ENCODE measurements around the gene NR1H4. TPM values are rescaled to one million over a fixed set of nuclear protein-coding genes. Genes with fewer than 3 reads are reported as not detected.

NR1H4 gene
- polyA plus RNA-seq, 1 experiment = not detected

DNA sequence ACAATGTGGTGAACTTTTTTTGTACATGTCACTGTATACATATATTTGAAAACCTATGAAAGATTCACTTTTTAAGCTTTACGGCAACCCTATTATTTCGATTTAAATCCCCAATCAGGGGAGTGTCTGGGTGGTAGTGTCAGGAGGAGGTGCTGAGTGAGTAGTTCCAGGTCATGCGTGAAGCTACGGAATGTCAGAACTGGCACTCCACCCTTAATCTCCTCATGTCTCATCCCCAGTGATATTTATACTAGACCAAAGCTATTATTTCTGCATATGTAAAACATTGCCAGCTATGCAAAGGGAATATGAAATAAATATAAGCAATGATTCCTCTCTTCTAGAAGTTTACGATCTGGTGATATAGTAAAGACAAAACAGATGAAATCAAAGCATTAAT lies 12.3 kb downstream of the NR1H4 start:
- Histone ChIP-seq H3K27me3 (ENCODE audit: control insufficient read depth, insufficient read depth, low read length) (no peaks in the 10 kb centered on the region), H3K27ac (ENCODE audit: low read depth, low read length) (no peak overlapping the region), H3K4me3 (ENCODE audit: low read depth, low read length) (no peak overlapping the region), H3K9me3 (ENCODE audit: control insufficient read depth, insufficient read depth, low read length) (no peaks in the 10 kb centered on the region)
- ChIA-PET CTCF (no interaction called here), POLR2A (no interaction called here)
- DNase-seq (ENCODE audit: low read depth, low spot score) = no peak
- TF ChIP-seq, protein P1, sequence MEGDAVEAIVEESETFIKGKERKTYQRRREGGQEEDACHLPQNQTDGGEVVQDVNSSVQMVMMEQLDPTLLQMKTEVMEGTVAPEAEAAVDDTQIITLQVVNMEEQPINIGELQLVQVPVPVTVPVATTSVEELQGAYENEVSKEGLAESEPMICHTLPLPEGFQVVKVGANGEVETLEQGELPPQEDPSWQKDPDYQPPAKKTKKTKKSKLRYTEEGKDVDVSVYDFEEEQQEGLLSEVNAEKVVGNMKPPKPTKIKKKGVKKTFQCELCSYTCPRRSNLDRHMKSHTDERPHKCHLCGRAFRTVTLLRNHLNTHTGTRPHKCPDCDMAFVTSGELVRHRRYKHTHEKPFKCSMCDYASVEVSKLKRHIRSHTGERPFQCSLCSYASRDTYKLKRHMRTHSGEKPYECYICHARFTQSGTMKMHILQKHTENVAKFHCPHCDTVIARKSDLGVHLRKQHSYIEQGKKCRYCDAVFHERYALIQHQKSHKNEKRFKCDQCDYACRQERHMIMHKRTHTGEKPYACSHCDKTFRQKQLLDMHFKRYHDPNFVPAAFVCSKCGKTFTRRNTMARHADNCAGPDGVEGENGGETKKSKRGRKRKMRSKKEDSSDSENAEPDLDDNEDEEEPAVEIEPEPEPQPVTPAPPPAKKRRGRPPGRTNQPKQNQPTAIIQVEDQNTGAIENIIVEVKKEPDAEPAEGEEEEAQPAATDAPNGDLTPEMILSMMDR (IDR thresholded peaks at IDR 0.05; ENCODE audit: low read depth, low read length) = no peak

DNA sequence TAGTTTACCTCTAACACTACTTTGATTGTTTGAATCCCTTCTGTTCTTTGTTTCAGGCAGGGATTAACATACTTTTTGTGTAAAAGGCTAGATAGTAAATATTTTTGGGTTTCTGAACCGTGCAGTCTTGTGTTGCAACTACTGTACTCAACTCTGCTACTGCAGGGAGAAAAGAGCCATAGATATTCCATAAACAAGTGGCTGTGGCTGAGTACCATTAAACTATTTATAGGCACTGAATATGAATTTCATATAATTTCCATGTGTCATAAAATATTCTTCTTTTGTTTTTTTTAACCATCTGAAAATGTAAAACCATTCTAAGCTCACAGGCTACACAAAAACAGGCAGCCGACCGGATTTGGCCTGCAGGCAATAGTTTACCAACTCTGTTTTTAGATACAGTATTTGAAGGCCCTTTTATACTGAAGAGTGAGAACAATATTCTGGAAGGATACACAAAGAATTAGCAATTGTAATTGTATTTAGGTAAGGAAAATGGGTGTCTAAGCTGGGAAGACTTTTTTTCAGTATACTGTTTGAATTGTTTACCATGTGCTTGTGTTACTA lies 15.7 kb downstream of the NR1H4 start:
- H3K4me3 ChIP-seq (ENCODE audit: low read depth, low read length) = no peak overlapping the region
- no peaks in the 10 kb centered on the region for H3K27me3 ChIP-seq (ENCODE audit: control insufficient read depth, insufficient read depth, low read length)
- no peaks in the 10 kb centered on the region for H3K9me3 ChIP-seq (ENCODE audit: control insufficient read depth, insufficient read depth, low read length)
- ChIA-PET CTCF (interaction anchor here (1.2 kb wide), 1 partner anchor 85 kb away, joined by 4 read pairs; no protein-coding TSS in a partner anchor), POLR2A (no interaction called here)
- no peak overlapping the region for H3K27ac ChIP-seq (ENCODE audit: low read depth, low read length)
- no peak for DNase-seq (ENCODE audit: low read depth, low spot score)
- TF ChIP-seq, protein P1 (IDR thresholded peaks at IDR 0.05; ENCODE audit: low read depth, low read length) = no peak

DNA sequence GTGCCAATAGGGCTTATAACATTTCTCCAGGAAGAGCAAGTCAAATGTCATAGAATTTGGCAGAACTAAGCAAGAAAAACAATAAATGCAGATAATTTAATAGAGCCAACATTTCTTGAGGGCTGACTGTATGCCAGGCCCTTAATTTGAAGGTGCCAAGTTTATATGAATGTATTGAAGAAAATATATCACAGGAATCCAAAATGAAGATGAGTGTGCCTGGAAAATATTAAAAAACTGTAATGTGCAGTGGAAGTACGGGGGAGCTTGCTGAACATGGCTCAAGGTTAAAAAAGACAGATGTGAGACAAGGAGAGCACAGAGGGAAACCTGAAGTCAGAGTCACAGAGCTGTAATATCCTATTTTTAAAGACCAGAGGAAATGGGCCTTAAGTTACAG lies 16.4 kb downstream of the NR1H4 start:
- POLR2A ChIA-PET = no interaction called here
- DNase-seq (ENCODE audit: low read depth, low spot score) = no peak
- no peak overlapping the region for H3K4me3 ChIP-seq (ENCODE audit: low read depth, low read length)
- TF ChIP-seq, protein P1 (IDR thresholded peaks at IDR 0.05; ENCODE audit: low read depth, low read length) = no peak
- no peak overlapping the region for H3K27ac ChIP-seq (ENCODE audit: low read depth, low read length)
- no peaks in the 10 kb centered on the region for H3K27me3 ChIP-seq (ENCODE audit: control insufficient read depth, insufficient read depth, low read length)
- CTCF ChIA-PET = no interaction called here
- no peaks in the 10 kb centered on the region for H3K9me3 ChIP-seq (ENCODE audit: control insufficient read depth, insufficient read depth, low read length)

DNA sequence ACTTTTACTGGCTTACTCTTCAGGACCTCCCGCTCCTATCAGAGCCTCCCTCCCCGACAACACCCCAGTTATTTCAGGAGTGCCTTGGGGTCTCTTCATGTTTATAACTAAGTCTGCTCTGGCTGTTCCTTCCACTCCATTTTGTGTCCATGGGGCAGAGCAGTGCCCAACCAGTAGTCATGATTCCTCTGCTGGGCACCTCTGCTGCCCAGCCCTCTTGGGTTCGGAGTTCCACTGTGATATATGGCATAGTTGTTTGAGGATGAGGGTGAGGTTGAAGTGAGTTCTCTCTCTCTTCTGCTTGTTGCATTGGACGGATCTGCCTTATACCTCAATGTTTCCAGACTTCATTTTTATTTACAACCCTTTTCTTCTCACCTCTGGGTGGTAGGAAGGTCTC lies 17.4 kb downstream of the NR1H4 start:
- ChIA-PET CTCF (no interaction called here), POLR2A (no interaction called here)
- TF ChIP-seq, protein P1 (IDR thresholded peaks at IDR 0.05; ENCODE audit: low read depth, low read length) = no peak
- no peak overlapping the region for H3K27ac ChIP-seq (ENCODE audit: low read depth, low read length)
- DNase-seq (ENCODE audit: low read depth, low spot score) = no peak
- H3K9me3 ChIP-seq (ENCODE audit: control insufficient read depth, insufficient read depth, low read length) = no peaks in the 10 kb centered on the region
- no peak overlapping the region for H3K4me3 ChIP-seq (ENCODE audit: low read depth, low read length)
- H3K27me3 ChIP-seq (ENCODE audit: control insufficient read depth, insufficient read depth, low read length) = no peaks in the 10 kb centered on the region

DNA sequence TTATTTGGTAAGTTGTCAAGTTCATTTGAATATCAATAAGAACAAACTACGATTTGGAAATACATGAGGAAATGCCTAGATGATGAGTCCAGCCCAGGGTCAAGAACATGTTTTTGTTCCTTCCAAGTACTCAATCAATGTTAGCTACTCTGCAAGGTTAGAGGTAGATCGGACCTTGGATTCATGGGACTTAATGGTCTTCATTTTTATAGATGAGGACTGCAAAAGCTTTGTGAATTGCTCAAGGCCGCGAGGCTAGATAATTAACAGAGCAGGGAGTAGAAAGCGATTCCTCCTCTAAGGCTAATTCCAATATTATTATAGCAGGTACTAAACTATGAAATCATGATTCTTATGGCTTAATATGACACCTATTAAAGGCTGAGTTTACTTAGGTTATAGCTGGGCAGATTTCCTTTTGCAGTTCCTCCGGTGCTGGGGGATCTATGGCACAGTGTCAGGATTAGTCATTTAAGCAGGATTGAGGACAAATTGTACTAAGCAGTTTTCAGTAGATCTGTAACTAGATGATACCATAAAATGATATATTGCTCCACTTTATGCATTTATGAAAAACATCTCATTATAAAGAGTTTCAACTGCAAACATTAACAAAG lies 19.8 kb downstream of the NR1H4 start:
- no peak for DNase-seq (ENCODE audit: low read depth, low spot score)
- CTCF ChIA-PET = no interaction called here
- POLR2A ChIA-PET = no interaction called here

More for the DNA sequence above, 19.8 kb downstream of the NR1H4 start:
- Histone ChIP-seq H3K27ac (ENCODE audit: low read depth, low read length) (no peak overlapping the region), H3K4me3 (ENCODE audit: low read depth, low read length) (no peak overlapping the region), H3K9me3 (ENCODE audit: control insufficient read depth, insufficient read depth, low read length) (no peaks in the 10 kb centered on the region), H3K27me3 (ENCODE audit: control insufficient read depth, insufficient read depth, low read length) (no peaks in the 10 kb centered on the region)
- TF ChIP-seq, protein P1 (IDR thresholded peaks at IDR 0.05; ENCODE audit: low read depth, low read length) = no peak

All from AG04450 (cell line).